HG02642 (cell line): Measurements from ENCODE around the gene PPP3R1.

ENCODE experiments used
- ATAC-seq: cut with Tn5 transposase; IDR thresholded peaks from one replicate; pipeline ENCODE4 v1.9.1; 2021; ENCODE audit warnings: mild to moderate bottlenecking; ENCODE audit not compliant: unreplicated experiment, poor library complexity

Gene PPP3R1

GRCh38 chr2:68157402-68158133 is 94.8 kb downstream of the PPP3R1 start, which contains the start of gene PNO1:
TSS of gene PNO1 (plus strand) at chr2:68157888. CDS start at chr2:68157935, 47 bp downstream.
- peak; percentile 90 for ATAC-seq

- peak; percentile 37 for ATAC-seq
Measured at GRCh38 chr2:68157002-68157401, 95.3 kb downstream of the PPP3R1 start.

- no peak for ATAC-seq
Measured at GRCh38 chr2:68156419-68156818, 95.9 kb downstream of the PPP3R1 start.

GRCh38 chr2:68155618-68156017 is 96.7 kb downstream of the PPP3R1 start:
- ATAC-seq: no peak

- ATAC-seq: no peak
Measured at GRCh38 chr2:68152681-68153347, 99.5 kb downstream of the PPP3R1 start.

GRCh38 chr2:68151037-68151436 is 101.3 kb downstream of the PPP3R1 start:
- ATAC-seq: no peak

- ATAC-seq: no peak
Measured at GRCh38 chr2:68141875-68142274, 110.5 kb downstream of the PPP3R1 start.

- no peak for ATAC-seq
Measured at GRCh38 chr2:68135448-68136320, 116.6 kb downstream of the PPP3R1 start.

- no peak for ATAC-seq
Measured at GRCh38 chr2:68134554-68134953, 117.8 kb downstream of the PPP3R1 start.

GRCh38 chr2:68134120-68134519 is 118.2 kb downstream of the PPP3R1 start:
- ATAC-seq: no peak
